HG02870 (cell line): ENCODE measurements around the gene GPR68.
"Not testable (repeated sequence)": the region's sequence is repeated elsewhere in the genome, so short reads cannot be mapped to it uniquely, and the experiment has no call there.

Experiments
- ATAC-seq: cut with Tn5 transposase; IDR thresholded peaks from one replicate; pipeline ENCODE4 v1.9.1; 2021; ENCODE audit warnings: mild to moderate bottlenecking, moderate library complexity; ENCODE audit not compliant: unreplicated experiment

GPR68 gene

GRCh38 chr14:91273273-91273884, 28.9 kb upstream of the GPR68 start:
- ATAC-seq = no peak

DNA sequence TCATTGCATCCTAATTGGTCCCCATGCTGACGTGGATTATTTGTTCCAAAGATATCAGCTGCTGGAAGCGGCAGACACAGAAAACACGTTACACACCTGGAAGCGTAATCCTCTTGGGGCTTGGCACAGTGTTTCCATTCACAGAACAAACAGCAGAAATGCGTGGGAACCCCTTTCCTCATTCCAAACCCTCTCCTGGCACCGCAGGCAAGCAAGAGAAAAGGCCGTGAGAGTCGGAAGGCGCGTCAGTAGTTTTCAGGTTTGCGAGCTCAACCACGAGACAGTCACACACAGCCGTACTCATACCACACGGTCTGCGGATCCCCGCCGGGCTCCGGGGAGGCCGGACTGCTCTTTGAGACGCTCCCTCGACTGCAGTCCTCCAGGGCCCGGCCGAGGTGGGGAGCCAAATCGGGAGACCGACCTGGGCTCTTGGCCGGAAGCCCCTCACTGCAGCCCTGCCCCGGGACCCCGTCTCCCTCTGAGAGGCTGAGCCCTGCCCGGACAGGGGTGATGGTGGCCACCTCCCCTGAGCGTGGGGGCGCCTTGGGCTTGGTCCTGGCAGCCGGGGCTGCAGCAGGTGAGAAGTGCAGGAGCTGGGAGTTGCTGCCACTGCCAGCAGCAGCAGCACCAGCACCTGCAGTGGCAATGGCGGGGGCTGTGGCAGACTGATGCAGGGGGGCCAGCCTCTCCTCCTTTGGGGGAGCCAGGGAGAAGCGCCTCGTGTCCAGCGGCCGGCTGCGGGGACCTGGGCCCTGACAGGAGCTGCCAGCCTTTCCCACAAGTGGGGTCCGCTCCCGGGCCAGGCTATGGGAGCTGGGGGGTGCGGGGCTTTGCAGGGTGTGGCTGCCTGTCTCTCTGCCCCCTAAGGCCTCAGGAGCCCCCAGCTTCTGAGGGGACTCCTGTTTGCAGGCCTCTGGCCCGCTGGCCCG, 28.1 kb upstream of the GPR68 start:
- no peak for ATAC-seq

DNA sequence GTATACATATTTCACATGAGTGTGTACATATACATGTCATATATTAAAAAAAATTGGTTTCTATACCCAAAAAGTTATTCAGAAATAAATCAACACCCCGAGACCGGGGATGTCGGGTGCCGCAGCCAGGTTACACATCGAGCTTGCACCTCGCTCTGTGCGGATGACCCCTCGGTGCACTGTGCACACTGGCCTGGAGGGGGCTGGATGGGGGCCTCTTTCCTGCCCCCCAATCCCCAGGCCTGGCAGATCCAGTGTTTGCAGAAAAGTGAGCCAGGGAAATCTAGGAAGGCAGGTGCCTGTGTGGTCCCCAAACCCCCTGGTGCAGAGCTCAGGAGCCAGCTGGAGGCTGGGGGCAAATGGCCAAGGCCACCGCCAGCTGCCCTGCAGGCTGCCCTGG, 27.1 kb upstream of the GPR68 start:
- ATAC-seq = no peak

- ATAC-seq = no peak
Observed at GRCh38 chr14:91270619-91271018, 26.1 kb upstream of the GPR68 start.

GRCh38 chr14:91270188-91270587, 25.7 kb upstream of the GPR68 start:
- ATAC-seq = no peak

DNA sequence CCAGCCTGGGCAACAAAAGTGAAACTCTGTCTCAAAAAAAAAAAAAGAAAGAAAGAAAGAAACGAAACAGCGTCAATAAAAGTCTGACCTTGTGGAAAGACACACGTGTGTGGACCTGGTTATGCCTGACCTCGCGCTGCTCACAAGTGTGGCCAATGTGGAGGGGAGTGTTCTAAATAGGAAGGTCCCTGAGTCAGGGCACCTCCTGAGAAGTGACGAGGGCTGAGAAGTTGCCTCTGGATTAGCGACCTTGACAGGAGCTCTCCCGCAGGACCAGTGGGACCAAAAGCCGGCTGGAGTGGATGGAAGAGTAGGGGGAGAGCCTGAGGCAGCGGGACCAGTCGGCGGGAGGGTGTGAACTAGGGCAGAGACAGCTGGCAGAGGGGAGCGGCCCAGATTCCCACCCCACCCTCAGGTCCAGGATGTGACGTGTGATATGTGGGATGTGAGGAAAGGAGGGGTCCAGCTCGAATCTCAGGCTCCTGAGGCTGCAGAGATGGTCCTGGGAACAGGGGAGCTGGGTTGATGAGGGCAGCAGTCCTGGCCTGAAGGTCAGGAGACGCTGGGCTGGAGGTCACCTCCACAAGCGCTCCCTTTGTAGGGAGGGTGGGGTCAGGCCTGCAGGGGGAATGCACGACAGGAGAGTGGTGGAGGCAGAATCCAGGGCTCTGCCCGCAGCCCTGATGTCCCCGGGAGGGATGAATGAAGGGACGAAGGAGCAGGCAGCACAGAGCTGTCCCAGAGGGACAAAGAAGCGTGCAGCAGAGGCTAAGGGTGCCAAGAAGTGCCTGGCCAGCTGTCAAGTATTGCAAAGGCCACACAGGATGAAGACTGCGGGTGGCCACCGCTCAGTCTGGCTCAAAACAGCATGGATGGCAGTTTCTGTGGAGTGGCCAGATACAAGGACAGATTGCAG, 24.8 kb upstream of the GPR68 start:
- ATAC-seq = no peak

DNA sequence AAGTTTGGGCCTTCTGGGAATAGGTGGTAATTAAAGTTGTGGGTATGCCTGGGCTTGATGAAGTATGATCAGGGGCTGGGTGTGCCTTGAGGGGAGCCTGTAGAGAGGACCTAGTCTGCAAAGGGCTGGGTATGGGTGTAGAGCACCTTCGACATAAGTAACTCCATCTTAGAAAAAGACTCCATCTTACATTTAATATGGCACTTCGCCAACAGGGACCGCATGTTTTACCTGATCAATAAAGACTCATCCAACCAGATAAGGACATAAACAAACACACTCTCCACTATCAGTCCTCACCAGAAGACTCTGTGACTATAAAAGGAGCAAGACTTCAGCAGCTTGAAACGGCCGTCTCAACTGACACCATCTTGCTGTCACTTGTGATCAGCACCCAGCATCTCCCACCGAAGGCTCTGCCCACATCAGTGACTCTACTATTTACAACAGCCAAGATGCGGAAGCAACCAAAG, 23.5 kb upstream of the GPR68 start:
- ATAC-seq = no peak

DNA sequence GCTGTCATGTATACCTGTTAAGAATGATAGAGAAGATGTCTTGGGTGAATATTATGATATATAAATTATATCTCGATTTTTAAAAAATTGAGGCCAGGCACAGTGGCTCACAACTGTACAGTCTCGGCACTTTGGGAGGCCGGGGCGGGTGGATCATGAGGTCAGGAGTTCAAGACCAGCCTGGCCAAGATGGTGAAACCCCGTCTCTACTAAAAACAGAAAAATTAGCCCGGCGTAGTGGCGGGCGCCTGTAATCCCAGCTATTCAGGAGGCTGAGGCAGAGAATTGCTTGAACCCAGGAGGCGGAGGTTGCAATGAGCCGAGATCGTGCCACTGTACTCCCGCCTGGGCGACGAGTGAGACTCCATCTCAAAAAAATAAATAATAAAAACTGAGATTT, 21.8 kb upstream of the GPR68 start:
- ATAC-seq = not testable (repeated sequence)

DNA sequence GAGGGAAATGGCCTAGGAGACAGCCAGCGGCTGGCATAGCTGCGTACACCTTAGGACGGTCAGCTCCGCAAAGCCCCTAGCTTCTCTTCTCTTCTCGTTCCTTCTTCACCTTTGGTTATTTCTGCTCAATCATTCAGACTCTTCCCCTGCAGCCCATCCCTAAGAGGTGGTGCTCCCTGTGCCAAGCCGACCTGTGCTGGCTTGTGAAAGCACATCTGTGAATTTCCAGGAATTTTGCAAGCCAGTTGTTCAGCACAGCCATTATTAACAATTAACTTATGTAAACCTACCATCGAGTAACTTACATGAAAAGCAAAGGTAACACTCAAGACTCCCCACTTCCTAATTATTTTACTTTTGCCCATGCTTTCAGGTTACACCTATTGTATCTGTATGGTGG, 20.9 kb upstream of the GPR68 start:
- no peak for ATAC-seq

DNA sequence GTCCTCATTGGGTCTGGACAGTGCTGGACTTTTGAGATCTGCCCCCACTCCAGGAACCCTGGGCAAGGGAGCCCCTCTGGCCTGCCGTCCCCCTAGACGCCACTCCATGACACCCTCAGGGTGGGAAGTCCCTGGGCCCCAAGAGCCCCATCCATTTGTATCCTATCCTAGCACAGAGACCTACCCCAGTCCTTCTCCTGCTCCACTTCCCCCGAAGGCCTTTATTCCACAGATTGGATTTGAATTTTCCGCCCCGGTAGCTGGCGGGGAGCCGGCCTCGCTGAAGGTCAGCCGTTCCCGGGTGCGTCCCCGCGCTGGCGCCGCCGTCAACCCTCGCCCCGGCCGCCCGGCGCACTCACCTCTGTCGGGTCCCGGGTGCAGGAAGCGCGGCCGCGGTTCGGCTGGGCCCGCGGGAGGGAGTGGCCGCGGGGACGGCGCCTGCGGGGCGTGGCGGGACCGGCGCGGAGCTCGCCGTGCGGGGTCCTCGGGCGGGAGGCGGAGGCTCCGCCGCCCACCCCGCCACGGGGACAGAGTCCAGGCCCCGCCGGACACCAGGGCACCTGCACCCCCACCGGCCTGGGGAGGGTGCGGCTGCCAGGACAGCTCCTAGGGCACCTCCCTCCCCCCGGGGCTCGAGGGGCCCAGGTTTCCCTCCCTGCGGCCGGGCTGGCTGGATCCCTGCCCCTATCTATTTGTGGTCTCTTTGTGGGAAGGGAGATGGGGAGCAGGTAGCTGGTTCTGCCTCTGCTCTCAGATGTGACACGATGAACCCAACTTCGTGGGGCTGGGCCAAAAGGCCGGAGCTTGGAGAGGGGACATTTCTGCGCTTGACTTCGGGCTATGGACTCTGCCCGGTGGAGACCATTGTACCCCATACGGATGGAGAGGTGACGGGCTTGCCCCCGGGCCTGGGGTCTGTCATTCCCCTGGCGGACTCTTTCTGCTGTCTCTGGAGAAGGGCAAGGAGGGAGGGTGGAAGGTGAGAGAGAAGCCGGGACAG, 19.9 kb upstream of the GPR68 start:
- ATAC-seq = no peak

- no peak for ATAC-seq
Observed at GRCh38 chr14:91263329-91263728, 18.8 kb upstream of the GPR68 start.

- no peak for ATAC-seq
Observed at GRCh38 chr14:91261986-91262549, 17.6 kb upstream of the GPR68 start.

DNA sequence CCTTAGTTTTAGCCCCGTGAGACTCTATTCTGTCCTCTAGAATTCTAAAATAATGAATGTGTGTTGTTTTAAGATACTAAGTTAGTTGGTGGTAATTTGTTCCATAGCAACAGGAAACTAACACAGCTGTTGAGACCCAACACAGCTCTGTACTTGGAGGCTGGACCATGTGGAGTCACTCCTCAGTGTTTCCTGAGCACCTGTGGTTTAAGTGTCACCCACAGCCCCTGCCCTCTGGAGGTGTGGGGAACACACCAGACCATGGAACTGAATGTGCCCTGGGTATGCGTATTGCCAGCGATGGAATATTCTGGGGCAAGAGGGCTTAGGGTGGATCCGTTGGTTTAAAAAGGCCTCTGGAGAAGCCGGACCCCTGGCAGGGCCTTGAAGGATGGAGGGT, 16.6 kb upstream of the GPR68 start:
- no peak for ATAC-seq

DNA sequence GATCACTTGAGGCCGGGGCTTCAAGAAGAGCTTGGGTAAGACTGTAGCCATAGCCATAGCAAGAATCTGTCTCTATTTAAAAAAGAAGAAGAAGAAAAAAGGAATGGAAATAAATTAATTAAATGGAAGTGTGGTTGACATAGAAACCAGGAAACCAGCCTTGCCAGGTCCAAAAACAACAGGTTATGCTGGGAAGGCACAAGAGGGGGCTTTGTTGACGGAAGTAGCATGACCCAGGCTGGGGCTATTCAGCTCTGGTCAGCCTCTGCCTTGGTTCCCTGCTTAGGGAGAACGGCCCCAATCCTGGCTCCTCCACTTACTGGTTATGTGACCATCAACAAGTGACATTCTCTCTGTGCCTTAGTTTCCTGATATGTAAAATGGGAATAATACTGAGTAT, 14.4 kb upstream of the GPR68 start:
- no peak for ATAC-seq

DNA sequence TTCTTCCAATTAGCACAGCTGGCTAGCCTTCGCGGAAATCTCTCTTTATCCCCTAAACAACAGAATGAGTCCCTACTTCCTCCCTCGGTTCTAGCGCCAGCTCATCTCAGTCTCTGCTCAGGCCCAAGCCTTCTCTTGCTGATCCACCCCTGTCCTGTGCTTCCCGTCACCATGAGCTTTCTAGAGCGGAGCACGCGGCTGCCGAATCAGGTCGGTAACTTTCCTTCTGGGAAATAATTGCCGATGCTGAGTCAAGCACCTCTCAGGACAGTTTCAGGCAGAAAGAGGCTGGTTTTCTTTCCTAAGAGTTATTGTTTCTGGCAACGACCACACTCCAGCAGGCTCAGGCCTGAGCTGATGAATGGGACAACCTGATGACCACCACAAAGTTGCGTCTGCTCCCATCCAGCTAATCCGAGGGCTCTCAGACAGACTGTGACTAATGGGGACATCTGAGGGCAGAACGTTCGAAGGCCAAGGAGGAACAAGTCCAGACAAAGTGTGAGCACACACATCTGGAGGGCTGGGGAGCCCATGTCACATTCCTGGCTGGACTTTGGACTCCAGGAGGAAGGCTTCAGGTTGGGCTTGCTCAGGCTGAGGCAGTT, 13.6 kb upstream of the GPR68 start:
- no peak for ATAC-seq

GRCh38 chr14:91257328-91258010, 13.0 kb upstream of the GPR68 start:
- no peak for ATAC-seq

DNA sequence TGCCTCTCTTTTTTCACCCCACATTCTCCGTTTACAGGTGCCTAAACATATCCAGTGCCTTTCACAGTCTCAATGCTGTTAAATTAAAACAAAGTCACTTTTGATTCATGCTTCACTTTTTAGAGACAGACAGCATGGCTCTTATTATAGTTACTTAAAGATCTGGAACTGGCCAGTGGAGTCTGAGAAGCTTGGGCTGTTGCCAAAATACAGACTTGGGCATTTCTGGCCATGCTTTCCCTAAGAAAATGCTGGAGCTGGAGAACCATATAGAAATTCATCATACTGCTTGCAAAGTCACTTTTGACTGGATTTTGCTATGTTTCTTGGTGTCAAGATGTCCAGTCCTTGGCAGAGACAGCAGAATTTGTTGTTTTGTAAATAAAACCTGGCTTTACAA, 12.2 kb upstream of the GPR68 start:
- no peak for ATAC-seq

- ATAC-seq = no peak
Observed at GRCh38 chr14:91255026-91255695, 10.7 kb upstream of the GPR68 start.
